CD14-positive monocyte (primary cell): ENCODE measurements around the gene SCARB1. TPM values are rescaled to one million over a fixed set of nuclear protein-coding genes. Genes with fewer than 3 reads are reported as not detected.

Source experiments
- DNase-seq, 3 donors: peaks; one replicate each; pipeline ENCODE4 v3.0.0-alpha.2; 2011 to 2022
- H2AFZ ChIP-seq: 2 replicates; pipeline ENCODE4 v1.6.0; 2012; ENCODE audit warnings: mild to moderate bottlenecking, low read depth, low read length, inconsistent platforms; ENCODE audit not compliant: insufficient read depth, poor library complexity, severe bottlenecking
- H3K27ac ChIP-seq, 2 donors: 1 replicate in 1 of 2; 2 replicates in 1 of 2; pipeline ENCODE4 v1.5.1; 2012 to 2013; ENCODE audit warnings: low read length in 2 of 2, control low read depth in 1 of 2, inconsistent platforms in 1 of 2, low read depth in 1 of 2, mild to moderate bottlenecking in 1 of 2
- H3K27me3 ChIP-seq, 2 donors: one replicate each; pipeline versions ENCODE4 v1.6.0 to v1.6.1; 2011 to 2013; ENCODE audit warnings: low read length in 2 of 2; ENCODE audit not compliant: control insufficient read depth in 2 of 2, insufficient read depth in 2 of 2
- H3K36me3 ChIP-seq, 2 donors: replicated peaks in 1 of 2; 1 replicate in 1 of 2; 2 replicates in 1 of 2; pipeline versions ENCODE4 v1.5.1 to v1.6.1; 2012 to 2013; ENCODE audit warnings: low read length in 2 of 2, control low read depth in 1 of 2, inconsistent platforms in 1 of 2, mild to moderate bottlenecking in 1 of 2; ENCODE audit not compliant: insufficient read depth in 2 of 2, control insufficient read depth in 1 of 2
- H3K4me1 ChIP-seq, 2 donors: 1 replicate in 1 of 2; 2 replicates in 1 of 2; pipeline versions ENCODE4 v1.5.1 to v1.6.1; 2012 to 2013; ENCODE audit warnings: low read length in 2 of 2, control low read depth in 1 of 2, inconsistent platforms in 1 of 2, mild to moderate bottlenecking in 1 of 2, moderate library complexity in 1 of 2; ENCODE audit not compliant: insufficient read depth in 2 of 2, control insufficient read depth in 1 of 2
- H3K4me2 ChIP-seq: replicated peaks from 2 replicates; pipeline ENCODE3; 2012; ENCODE audit warnings: low read length, moderate library complexity, mild to moderate bottlenecking; ENCODE audit not compliant: poor library complexity, severe bottlenecking; ENCODE audit errors: extremely low read depth
- H3K4me3 ChIP-seq, 3 experiments: fragments of 200-600 bp in 1 of 3; sonication (generic) in 1 of 3; replicated peaks in 1 of 3; 1 replicate in 2 of 3; 2 replicates in 1 of 3; pipeline ENCODE4 v1.5.1; 2011 to 2013; ENCODE audit warnings: low read length in 3 of 3, mild to moderate bottlenecking in 3 of 3, control low read depth in 2 of 3, low read depth in 2 of 3, inconsistent platforms in 1 of 3, moderate library complexity in 1 of 3
- H3K79me2 ChIP-seq: 2 replicates; pipeline ENCODE4 v1.6.0; 2012; ENCODE audit warnings: mild to moderate bottlenecking, control low read depth, inconsistent platforms, low read length, moderate library complexity; ENCODE audit not compliant: insufficient read depth
- H3K9ac ChIP-seq: 2 replicates; pipeline ENCODE4 v1.6.0; 2017; ENCODE audit warnings: low read length, mild to moderate bottlenecking; ENCODE audit not compliant: insufficient read depth, poor library complexity, severe bottlenecking
- H3K9me3 ChIP-seq, 2 donors: replicated peaks in 1 of 2; 1 replicate in 1 of 2; 2 replicates in 1 of 2; pipeline versions ENCODE4 v1.5.1 to v1.6.1; 2012 to 2013; ENCODE audit warnings: low read length in 2 of 2, control low read depth in 1 of 2; ENCODE audit not compliant: control insufficient read depth in 1 of 2, insufficient read depth in 1 of 2
- H4K20me1 ChIP-seq: 2 replicates; pipeline ENCODE4 v1.6.0; 2012; ENCODE audit warnings: mild to moderate bottlenecking, low read length, control low read depth, moderate library complexity; ENCODE audit not compliant: insufficient read depth
- H3K27ac Mint-ChIP-seq, 7 donors: one replicate each; pipeline ENCODE4 v1.8.0; 2020; ENCODE audit warnings: mild to moderate bottlenecking in 7 of 7, mixed read lengths in 7 of 7, moderate library complexity in 6 of 7, inconsistent platforms in 2 of 7
- H3K27me3 Mint-ChIP-seq, 3 donors: one replicate each; pipeline ENCODE4 v1.8.0; 2021 to 2022; ENCODE audit warnings: low read depth in 3 of 3, mild to moderate bottlenecking in 3 of 3, mixed read lengths in 3 of 3, moderate library complexity in 3 of 3, inconsistent platforms in 1 of 3
- H3K36me3 Mint-ChIP-seq, 2 donors: one replicate each; pipeline ENCODE4 v1.8.0; 2020; ENCODE audit warnings: mixed read lengths in 2 of 2, inconsistent platforms in 1 of 2, mild to moderate bottlenecking in 1 of 2
- H3K4me1 Mint-ChIP-seq: one replicate; pipeline ENCODE4 v1.8.0; 2020; ENCODE audit warnings: mild to moderate bottlenecking, mixed read lengths
- H3K4me3 Mint-ChIP-seq, 2 donors: one replicate each; pipeline ENCODE4 v1.8.0; 2020; ENCODE audit warnings: mild to moderate bottlenecking in 2 of 2, mixed read lengths in 2 of 2, moderate library complexity in 1 of 2
- H3K9me3 Mint-ChIP-seq, 7 donors: one replicate each; pipeline ENCODE4 v1.8.0; 2020 to 2022; ENCODE audit warnings: mixed read lengths in 7 of 7, mild to moderate bottlenecking in 6 of 7, moderate library complexity in 6 of 7, inconsistent platforms in 2 of 7
- CTCF ChIP-seq: fragments of 200-600 bp; IDR thresholded peaks from one replicate; pipeline ENCODE4 v1.8.0; 2022; ENCODE audit warnings: antibody characterized with exemption, mild to moderate bottlenecking
- WGBS: methylation state at CpG from one replicate; pipeline ENCODE4 v1.1.5; 2013; ENCODE audit warnings: missing lambda C conversion rate; ENCODE audit not compliant: insufficient coverage; 5-methylcytosine and 5-hydroxymethylcytosine counted together
- intact Hi-C, 2 donors: fragments of 100-400 bp; cut with micrococcal nuclease; formaldehyde crosslinking; loops; one replicate each; pipeline versions ENCODE4 v1.15.0 to v1.15.1; 2023
- polyA plus RNA-seq, 3 donors: library from polyadenylated mRNA; depleted of rRNA in 1 of 3; unstranded in 2 of 3; stranded (reverse) in 1 of 3; fragments of 300-500 nt in 2 of 3; fragments of >200 nt in 1 of 3; fragmentation: Illumina TruSeq in 2 of 3; gene quantifications; 1 replicate in 2 of 3; 2 replicates in 1 of 3; pipeline ENCODE4 v1.2.3, GENCODE V29; 2012 to 2021

Gene SCARB1
- polyA plus RNA-seq, 3 donors: 13.1 to 34.3 (median 15.2) TPM

- no peak overlapping the region for H3K4me3 Mint-ChIP-seq
- no peak for DNase-seq
- H3K4me2 ChIP-seq: no peak overlapping the region
- H3K36me3 ChIP-seq: no peaks in the 10 kb centered on the region
- peaks cover 6% of the 10 kb centered on the region for H4K20me1 ChIP-seq
- no peak overlapping the region for H3K9ac ChIP-seq
- intact Hi-C loops: no loop called here
- H3K4me1 ChIP-seq: peaks cover 1 to 14% of the 10 kb centered on the region in 2 donors
- peaks cover 12 to 14% of the 10 kb centered on the region in 2 donors for H3K36me3 Mint-ChIP-seq
- H3K27me3 Mint-ChIP-seq: peaks cover 1 to 5% (median 3%) of the 10 kb centered on the region in 3 donors
- TF ChIP-seq CTCF: no peak
- no peak overlapping the region for H3K27ac ChIP-seq
- H3K4me3 ChIP-seq: no peak overlapping the region
- peaks cover 10% of the 10 kb centered on the region for H3K79me2 ChIP-seq
- no peaks in the 10 kb centered on the region for H3K27me3 ChIP-seq
- no peak overlapping the region for H3K27ac Mint-ChIP-seq
- H3K9me3 Mint-ChIP-seq: peaks cover 0 to 6% (median 2%) of the 10 kb centered on the region in 7 donors
- WGBS: no CpG with 5 or more reads among the region's 4 CpGs
- H3K4me1 Mint-ChIP-seq: peaks cover 18% of the 10 kb centered on the region
- no peak overlapping the region for H2AFZ ChIP-seq
- no peaks in the 10 kb centered on the region for H3K9me3 ChIP-seq
These were observed 26.3 kb downstream of the SCARB1 start for GRCh38 chr12:124837249-124837897.

GRCh38 chr12:124836759-124837158, 26.9 kb downstream of the SCARB1 start:
- no peak for TF ChIP-seq CTCF
- Mint-ChIP-seq H3K4me1 (peaks cover 15% of the 10 kb centered on the region), H3K27me3 (peaks cover 1 to 5% (median 2%) of the 10 kb centered on the region in 3 donors), H3K9me3 (peaks cover 0 to 6% (median 2%) of the 10 kb centered on the region in 7 donors), H3K27ac (no peak overlapping the region), H3K4me3 (no peak overlapping the region), H3K36me3 (peaks cover 10 to 12% of the 10 kb centered on the region in 2 donors)
- Histone ChIP-seq H3K9ac (no peak overlapping the region), H3K27me3 (no peaks in the 10 kb centered on the region), H3K9me3 (no peaks in the 10 kb centered on the region), H2AFZ (no peak overlapping the region), H4K20me1 (peaks cover 6% of the 10 kb centered on the region), H3K79me2 (peaks cover 5% of the 10 kb centered on the region), H3K4me3 (no peak overlapping the region), H3K36me3 (no peaks in the 10 kb centered on the region), H3K27ac (no peak overlapping the region), H3K4me2 (no peak overlapping the region), H3K4me1 (peaks cover 0 to 10% of the 10 kb centered on the region in 2 donors)
- DNase-seq: no peak
- intact Hi-C loops: no loop called here
- 90% methylated on average over 5 of the region's 6 CpGs for WGBS
